GM12892 (cell line): ENCODE results near the gene ADGRG6.

Experiments used
- POLR2A ChIP-seq: IDR thresholded peaks from 2 replicates; pipeline ENCODE4 v1.6.1; 2011; ENCODE audit warnings: low read depth, low read length, control low read depth
- POLR2AphosphoS5 ChIP-seq: IDR thresholded peaks from 2 replicates; pipeline ENCODE4 v1.6.1; 2011; ENCODE audit warnings: low read depth, low read length, control low read depth
- TAF1 ChIP-seq: IDR thresholded peaks from 2 replicates; pipeline ENCODE4 v1.6.1; 2011; ENCODE audit warnings: low read depth, mild to moderate bottlenecking, control low read depth, low read length, borderline replicate concordance

DNA sequence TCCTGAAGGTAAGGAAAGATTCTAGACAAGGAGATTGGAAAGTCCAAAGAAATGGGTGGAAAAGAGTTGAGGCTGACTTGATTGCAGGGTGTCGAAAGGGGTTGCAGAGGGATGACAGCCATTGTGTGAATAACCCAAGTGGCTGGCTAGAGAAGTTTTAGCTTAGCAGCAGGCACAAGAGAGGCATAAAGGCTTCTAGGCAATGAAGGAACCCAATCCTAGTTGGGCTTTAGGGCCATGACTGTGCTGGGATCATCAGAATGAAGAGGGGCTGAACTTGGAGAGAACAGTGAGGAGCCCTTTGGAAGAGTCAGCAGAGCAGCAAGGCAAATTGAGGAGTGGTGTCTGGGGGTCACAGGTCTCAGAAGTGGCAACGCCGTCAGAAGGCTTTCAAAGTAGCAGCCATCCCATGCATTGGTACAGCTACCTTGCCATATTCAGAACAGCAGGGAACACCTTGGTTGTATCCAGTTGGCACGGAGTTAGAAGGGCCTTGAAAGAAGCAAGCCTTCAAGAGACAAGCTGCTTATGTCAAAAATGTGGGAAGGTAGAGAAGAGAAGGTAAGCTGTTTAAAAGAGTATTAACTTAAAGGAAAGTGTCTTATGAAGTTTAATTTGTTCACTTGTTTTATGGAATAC lies 146.4 kb downstream of the ADGRG6 start:
- TF ChIP-seq TAF1 = no peak
- no peak for TF ChIP-seq POLR2AphosphoS5
- no peak for TF ChIP-seq POLR2A
